ENCODE measurements around the gene SYDE1.

The SYDE1 gene

GRCh38 chr19:15105044-15105443 lies 2.2 kb upstream of the SYDE1 start:
- Histone ChIP-seq H3K27me3 (ENCODE audit: insufficient read depth, low read depth) (peaks cover 14% of the 10 kb centered on the region; the same call in 1 of the 2 replicates), H4K20me1 (ENCODE audit: insufficient read depth) (no peaks in the 10 kb centered on the region), H3K4me3 (IDR thresholded peaks at IDR 0.05; ENCODE audit: insufficient read depth, low read depth, low read length) (no peak overlapping the region), H3K4me2 (no peak overlapping the region), H3K79me2 (ENCODE audit: insufficient read depth, low read depth) (no peaks in the 10 kb centered on the region), H3K4me1 (ENCODE audit: low read depth, poor library complexity, severe bottlenecking) (no peaks in the 10 kb centered on the region), H3K36me3 (ENCODE audit: insufficient read depth) (no peaks in the 10 kb centered on the region), H3K9ac (no peak overlapping the region), H2AFZ (ENCODE audit: low read depth) (no peak overlapping the region), H3K27ac (no peak overlapping the region)
- TF ChIP-seq CTCF (conservative IDR thresholded peaks at IDR 0.05; ENCODE audit: low read depth, low read length) = no peak

DNA sequence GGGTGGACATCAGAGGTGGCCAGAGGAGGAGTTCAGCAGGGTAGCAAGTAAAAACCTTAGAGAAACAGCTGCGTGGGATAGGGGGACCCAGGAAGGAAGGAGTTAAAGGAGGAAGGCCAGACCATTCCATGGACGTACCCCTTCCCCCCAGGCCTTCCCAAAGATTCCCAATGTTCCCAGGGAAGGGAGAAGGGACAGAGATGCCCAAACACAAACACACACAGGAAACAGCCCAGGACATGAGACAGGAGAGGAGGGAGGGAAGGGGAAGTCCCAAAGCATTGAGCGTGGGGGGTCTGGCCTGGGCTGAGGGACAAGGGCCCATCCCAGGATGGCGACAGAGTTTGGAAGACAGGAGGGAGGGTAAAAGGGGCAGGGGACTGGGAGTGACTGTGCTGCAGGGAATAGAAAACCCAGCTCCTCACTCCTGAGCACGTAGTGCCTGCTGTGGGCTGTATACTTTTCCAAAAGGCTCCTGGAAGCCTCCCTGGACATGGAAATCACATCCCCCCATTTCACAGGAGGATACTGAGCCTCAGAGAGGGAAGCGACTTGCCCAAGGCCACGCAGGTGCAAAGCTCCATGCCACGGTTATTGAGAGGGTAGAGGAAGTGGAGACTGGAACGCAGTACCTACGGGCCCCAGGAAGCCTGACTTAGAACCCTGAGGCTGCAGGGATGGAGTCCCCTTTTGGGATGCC lies 1.1 kb downstream of the SYDE1 start:
- no peak for TF ChIP-seq CTCF (conservative IDR thresholded peaks at IDR 0.05; ENCODE audit: low read depth, low read length)
- peaks cover 14% of the 10 kb centered on the region; the same call in 1 of the 2 replicates for H3K27me3 ChIP-seq (ENCODE audit: insufficient read depth, low read depth)
- no peaks in the 10 kb centered on the region for H3K36me3 ChIP-seq (ENCODE audit: insufficient read depth)
- H3K27ac ChIP-seq = no peak overlapping the region
- H3K4me1 ChIP-seq (ENCODE audit: low read depth, poor library complexity, severe bottlenecking) = no peaks in the 10 kb centered on the region
- no peaks in the 10 kb centered on the region for H4K20me1 ChIP-seq (ENCODE audit: insufficient read depth)
- H2AFZ ChIP-seq (ENCODE audit: low read depth) = no peak overlapping the region
- H3K4me3 ChIP-seq (IDR thresholded peaks at IDR 0.05; ENCODE audit: insufficient read depth, low read depth, low read length) = no peak overlapping the region
- no peak overlapping the region for H3K4me2 ChIP-seq
- H3K79me2 ChIP-seq (ENCODE audit: insufficient read depth, low read depth) = no peaks in the 10 kb centered on the region
- no peak overlapping the region for H3K9ac ChIP-seq

DNA sequence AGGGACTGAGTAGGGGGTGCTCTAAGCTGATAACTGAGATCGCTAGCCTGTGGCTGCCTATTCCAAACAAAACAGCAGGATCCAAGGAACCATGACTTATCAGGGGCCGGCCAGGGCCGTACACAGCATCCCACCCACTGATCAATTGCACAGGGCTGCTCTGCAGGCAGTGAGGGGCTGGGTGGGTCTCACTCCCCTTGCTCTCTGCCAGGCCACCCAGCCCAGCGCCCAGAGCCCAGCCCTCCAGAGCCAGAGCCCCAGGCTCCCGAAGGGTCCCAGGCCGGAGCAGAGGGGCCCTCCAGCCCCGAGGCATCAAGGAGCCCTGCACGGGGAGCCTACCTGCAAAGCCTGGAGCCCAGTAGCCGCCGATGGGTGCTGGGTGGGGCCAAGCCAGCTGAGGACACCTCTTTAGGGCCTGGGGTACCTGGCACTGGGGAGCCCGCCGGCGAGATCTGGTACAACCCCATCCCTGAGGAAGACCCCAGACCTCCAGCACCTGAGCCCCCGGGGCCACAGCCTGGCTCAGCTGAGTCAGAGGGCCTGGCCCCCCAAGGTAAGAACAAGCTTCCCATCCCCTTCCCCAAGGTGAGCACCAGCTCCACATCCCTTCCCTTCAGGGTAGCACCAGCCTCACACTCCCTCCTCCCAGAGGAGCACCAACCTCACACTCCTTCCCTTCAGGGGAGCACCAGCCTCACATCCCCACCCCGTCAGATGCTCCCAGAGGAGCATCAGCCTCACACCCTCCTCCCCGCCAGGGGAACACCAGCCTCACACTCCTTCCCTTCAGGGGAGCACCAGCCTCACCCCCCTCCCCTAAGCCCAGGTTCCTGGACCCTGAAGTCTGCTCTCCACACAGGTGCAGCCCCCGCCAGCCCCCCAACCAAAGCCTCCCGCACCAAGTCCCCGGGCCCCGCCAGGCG lies 1.9 kb downstream of the SYDE1 start:
- H2AFZ ChIP-seq (ENCODE audit: low read depth) = no peak overlapping the region
- no peak overlapping the region for H3K4me3 ChIP-seq (IDR thresholded peaks at IDR 0.05; ENCODE audit: insufficient read depth, low read depth, low read length)
- no peak for TF ChIP-seq CTCF (conservative IDR thresholded peaks at IDR 0.05; ENCODE audit: low read depth, low read length)
- no peak overlapping the region for H3K9ac ChIP-seq
- no peaks in the 10 kb centered on the region for H3K36me3 ChIP-seq (ENCODE audit: insufficient read depth)
- H3K4me1 ChIP-seq (ENCODE audit: low read depth, poor library complexity, severe bottlenecking) = no peaks in the 10 kb centered on the region
- H4K20me1 ChIP-seq (ENCODE audit: insufficient read depth) = no peaks in the 10 kb centered on the region
- peaks cover 14% of the 10 kb centered on the region; the same call in 1 of the 2 replicates for H3K27me3 ChIP-seq (ENCODE audit: insufficient read depth, low read depth)
- H3K79me2 ChIP-seq (ENCODE audit: insufficient read depth, low read depth) = no peaks in the 10 kb centered on the region
- no peak overlapping the region for H3K4me2 ChIP-seq
- H3K27ac ChIP-seq = no peak overlapping the region

DNA sequence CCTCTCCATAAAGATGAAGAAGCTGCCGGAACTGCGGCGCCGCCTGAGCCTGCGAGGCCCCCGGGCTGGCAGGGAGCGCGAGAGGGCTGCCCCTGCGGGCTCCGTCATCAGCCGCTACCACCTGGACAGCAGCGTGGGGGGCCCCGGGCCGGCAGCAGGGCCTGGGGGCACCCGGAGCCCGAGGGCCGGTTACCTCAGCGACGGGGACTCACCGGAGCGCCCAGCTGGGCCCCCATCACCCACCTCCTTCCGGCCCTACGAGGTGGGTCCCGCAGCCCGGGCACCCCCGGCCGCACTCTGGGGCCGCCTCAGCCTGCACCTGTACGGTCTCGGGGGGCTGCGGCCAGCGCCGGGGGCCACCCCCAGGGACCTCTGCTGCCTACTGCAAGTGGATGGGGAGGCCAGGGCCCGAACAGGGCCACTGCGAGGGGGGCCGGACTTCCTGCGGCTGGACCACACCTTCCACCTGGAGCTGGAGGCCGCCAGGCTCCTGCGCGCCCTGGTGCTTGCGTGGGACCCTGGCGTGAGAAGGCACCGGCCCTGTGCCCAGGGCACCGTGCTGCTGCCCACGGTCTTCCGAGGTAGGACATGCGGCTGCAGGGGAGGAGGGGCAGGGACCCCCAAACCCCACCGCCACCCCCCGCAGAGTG lies 2.7 kb downstream of the SYDE1 start:
- TF ChIP-seq CTCF (conservative IDR thresholded peaks at IDR 0.05; ENCODE audit: low read depth, low read length) = no peak
- Histone ChIP-seq H3K9ac (no peak overlapping the region), H3K27ac (no peak overlapping the region), H3K27me3 (ENCODE audit: insufficient read depth, low read depth) (peaks cover 14% of the 10 kb centered on the region; the same call in 1 of the 2 replicates), H3K79me2 (ENCODE audit: insufficient read depth, low read depth) (no peaks in the 10 kb centered on the region), H3K4me3 (IDR thresholded peaks at IDR 0.05; ENCODE audit: insufficient read depth, low read depth, low read length) (no peak overlapping the region), H4K20me1 (ENCODE audit: insufficient read depth) (no peaks in the 10 kb centered on the region), H3K36me3 (ENCODE audit: insufficient read depth) (no peaks in the 10 kb centered on the region), H3K4me2 (no peak overlapping the region), H3K4me1 (ENCODE audit: low read depth, poor library complexity, severe bottlenecking) (no peaks in the 10 kb centered on the region), H2AFZ (ENCODE audit: low read depth) (no peak overlapping the region)
